Lung (tissue), 12 donors: ENCODE data around the gene FSHB. TPM values are rescaled to one million over a fixed set of nuclear protein-coding genes. Genes with fewer than 3 reads are reported as not detected.
"Not testable (repeated sequence)": the region's sequence is repeated elsewhere in the genome, so short reads cannot be mapped to it uniquely, and the experiment has no call there.

Experiments
- ATAC-seq: fragments of 200-7000 bp; cut with Tn5 transposase; one replicate; pipeline ENCODE4 v1.9.1; 2020; ENCODE audit warnings: moderate number of reproducible peaks; ENCODE audit not compliant: insufficient read depth, low FRiP score
- DNase-seq, 3 donors: peaks; one replicate each; pipeline ENCODE4 v3.0.0-alpha.2; 2013 to 2017
- H3K27ac ChIP-seq, 2 donors: one replicate each; pipeline ENCODE4 v1.5.1; 2013; ENCODE audit warnings: mild to moderate bottlenecking in 2 of 2, moderate library complexity in 2 of 2, control low read depth in 1 of 2, inconsistent platforms in 1 of 2, low read depth in 1 of 2, low read length in 1 of 2
- H3K27me3 ChIP-seq, 3 donors: one replicate each; pipeline ENCODE4 v1.5.1; 2013; ENCODE audit warnings: low read length in 2 of 3; ENCODE audit not compliant: control insufficient read depth in 3 of 3, insufficient read depth in 3 of 3
- H3K36me3 ChIP-seq, 4 donors: one replicate each; pipeline ENCODE4 v1.5.1; 2013; ENCODE audit warnings: low read length in 4 of 4, mild to moderate bottlenecking in 1 of 4, moderate library complexity in 1 of 4; ENCODE audit not compliant: control insufficient read depth in 4 of 4, insufficient read depth in 4 of 4
- H3K4me1 ChIP-seq, 5 donors: one replicate each; pipeline ENCODE4 v1.5.1; 2013; ENCODE audit warnings: low read length in 5 of 5, mild to moderate bottlenecking in 2 of 5, moderate library complexity in 1 of 5; ENCODE audit not compliant: control insufficient read depth in 5 of 5, insufficient read depth in 5 of 5
- H3K4me3 ChIP-seq: one replicate; pipeline ENCODE4 v1.5.1; 2013; ENCODE audit warnings: mild to moderate bottlenecking, control low read depth, moderate library complexity
- H3K9ac ChIP-seq, 2 donors: one replicate each; pipeline ENCODE4 v1.5.1; 2013; ENCODE audit warnings: low read length in 2 of 2, control low read depth in 1 of 2; ENCODE audit not compliant: insufficient read depth in 1 of 2
- H3K9me3 ChIP-seq, 4 donors: one replicate each; pipeline ENCODE4 v1.5.1; 2013; ENCODE audit warnings: low read length in 3 of 4, mild to moderate bottlenecking in 1 of 4, moderate library complexity in 1 of 4; ENCODE audit not compliant: control insufficient read depth in 4 of 4, insufficient read depth in 3 of 4
- WGBS, 2 donors: extraction: QIAGEN DNeasy Blood & Tissue Kit; methylation state at CpG; one replicate each; pipeline ENCODE4 v1.1.7; 2013; 5-methylcytosine and 5-hydroxymethylcytosine counted together
- polyA plus RNA-seq, 2 donors: library from polyadenylated mRNA; stranded (reverse); fragments of 200-250 nt; gene quantifications; one replicate each; pipeline ENCODE4 v1.2.1, GENCODE V29; 2013
- total RNA-seq, 2 donors: library from RNA; depleted of rRNA in 1 of 2; stranded (reverse); fragments of >200 nt in 1 of 2; gene quantifications; one replicate each; pipeline ENCODE4 v1.2.1, GENCODE V29; 2014 to 2021
- TF ChIP-seq, protein P1 (sequence below): IDR thresholded peaks from 2 replicates; pipeline ENCODE4 v1.5.1; 2012; ENCODE audit warnings: mild to moderate bottlenecking; ENCODE audit errors: control extremely low read depth, extremely low read depth
- donor health status: control.
- donor health status: control.
- donor health status: Bipolar disorder and iron deficiency.
- donor health status: healthy.
- donor health status: DM: yes; HTN: yes; CAD: no.

Gene FSHB
- total and polyA plus RNA-seq, 4 donors, result not detected

DNA sequence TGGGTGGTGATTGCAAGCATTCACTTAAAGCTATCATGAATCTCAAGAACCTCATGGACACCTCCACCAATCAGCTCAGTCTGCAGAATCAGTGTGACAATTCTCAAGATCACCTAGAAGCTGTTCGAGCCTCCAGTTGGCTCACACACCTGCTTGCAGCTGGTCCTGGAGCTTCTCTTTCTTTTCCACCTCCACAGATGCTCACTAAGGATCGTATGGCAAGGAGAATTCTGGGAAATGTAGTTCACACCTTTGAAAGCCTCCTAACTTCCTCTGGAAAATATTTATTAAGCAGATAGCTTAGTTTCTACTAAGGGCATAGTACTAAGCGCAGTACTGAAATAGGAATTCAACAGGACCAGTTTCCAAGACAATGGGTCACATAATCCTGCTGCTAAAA, 26.2 kb downstream of the FSHB start:
- H3K36me3 ChIP-seq, result no peaks in the 10 kb centered on the region
- TF ChIP-seq, protein P1, sequence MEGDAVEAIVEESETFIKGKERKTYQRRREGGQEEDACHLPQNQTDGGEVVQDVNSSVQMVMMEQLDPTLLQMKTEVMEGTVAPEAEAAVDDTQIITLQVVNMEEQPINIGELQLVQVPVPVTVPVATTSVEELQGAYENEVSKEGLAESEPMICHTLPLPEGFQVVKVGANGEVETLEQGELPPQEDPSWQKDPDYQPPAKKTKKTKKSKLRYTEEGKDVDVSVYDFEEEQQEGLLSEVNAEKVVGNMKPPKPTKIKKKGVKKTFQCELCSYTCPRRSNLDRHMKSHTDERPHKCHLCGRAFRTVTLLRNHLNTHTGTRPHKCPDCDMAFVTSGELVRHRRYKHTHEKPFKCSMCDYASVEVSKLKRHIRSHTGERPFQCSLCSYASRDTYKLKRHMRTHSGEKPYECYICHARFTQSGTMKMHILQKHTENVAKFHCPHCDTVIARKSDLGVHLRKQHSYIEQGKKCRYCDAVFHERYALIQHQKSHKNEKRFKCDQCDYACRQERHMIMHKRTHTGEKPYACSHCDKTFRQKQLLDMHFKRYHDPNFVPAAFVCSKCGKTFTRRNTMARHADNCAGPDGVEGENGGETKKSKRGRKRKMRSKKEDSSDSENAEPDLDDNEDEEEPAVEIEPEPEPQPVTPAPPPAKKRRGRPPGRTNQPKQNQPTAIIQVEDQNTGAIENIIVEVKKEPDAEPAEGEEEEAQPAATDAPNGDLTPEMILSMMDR, result no peak
- H3K4me1 ChIP-seq, result no peaks in the 10 kb centered on the region
- no peak for DNase-seq
- H3K27me3 ChIP-seq, result no peaks in the 10 kb centered on the region
- no peak overlapping the region for H3K4me3 ChIP-seq
- H3K9ac ChIP-seq, result no peak overlapping the region
- ATAC-seq, result no peak
- no peak overlapping the region for H3K27ac ChIP-seq
- H3K9me3 ChIP-seq, result no peaks in the 10 kb centered on the region
- 65 to 66% methylated on average over 3 of the region's 3 CpGs for WGBS, 2 donors

DNA sequence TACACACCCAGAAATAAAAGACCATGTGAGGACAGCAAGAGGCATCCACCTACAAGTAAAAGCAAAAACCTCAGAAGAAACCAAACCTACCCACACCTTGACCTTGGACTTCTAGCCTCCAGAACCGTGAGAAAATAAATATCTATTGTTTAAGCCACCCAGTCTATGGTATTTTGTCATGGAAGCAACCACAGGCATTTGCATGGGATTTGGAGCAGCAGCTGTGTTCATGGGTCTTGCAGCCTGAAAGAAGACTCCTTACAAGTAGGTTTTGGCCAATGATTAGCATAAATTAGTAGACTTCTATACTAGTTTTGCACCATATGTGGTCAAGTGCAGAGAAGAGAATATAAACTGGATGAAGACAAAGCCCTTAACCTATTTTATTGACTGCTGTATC, 27.9 kb downstream of the FSHB start:
- H3K36me3 ChIP-seq, result no peaks in the 10 kb centered on the region
- no peak overlapping the region for H3K27ac ChIP-seq
- no peak for ATAC-seq
- no peak overlapping the region for H3K9ac ChIP-seq
- H3K4me3 ChIP-seq, result no peak overlapping the region
- TF ChIP-seq, protein P1, result no peak
- no peaks in the 10 kb centered on the region for H3K9me3 ChIP-seq
- no peak for DNase-seq
- WGBS, 2 donors, result 32 to 40% methylated on average over 1 of the region's 1 CpG
- H3K4me1 ChIP-seq, result no peaks in the 10 kb centered on the region
- no peaks in the 10 kb centered on the region for H3K27me3 ChIP-seq

DNA sequence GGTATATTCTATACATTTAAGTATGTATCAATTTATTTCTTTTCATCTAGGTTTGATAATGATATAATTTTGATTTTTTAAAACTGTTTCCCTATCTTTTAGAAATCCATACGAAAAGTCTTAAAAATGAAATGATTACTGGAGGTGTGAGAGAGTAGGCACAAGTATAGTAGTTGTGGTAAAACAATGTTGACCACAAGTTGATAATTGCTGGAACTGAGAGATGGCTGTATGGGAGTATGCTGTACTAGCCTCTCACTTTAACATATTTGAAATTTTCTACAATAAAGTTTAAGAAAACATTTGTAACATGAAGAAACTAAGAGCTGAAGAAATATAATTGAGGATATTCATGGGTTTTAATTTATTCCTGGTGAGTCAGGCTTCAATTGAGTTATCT, 30.0 kb downstream of the FSHB start:
- TF ChIP-seq, protein P1, result no peak
- Histone ChIP-seq H3K36me3 (no peaks in the 10 kb centered on the region), H3K27ac (no peak overlapping the region), H3K9me3 (no peaks in the 10 kb centered on the region), H3K4me1 (no peaks in the 10 kb centered on the region), H3K9ac (no peak overlapping the region), H3K4me3 (no peak overlapping the region), H3K27me3 (no peaks in the 10 kb centered on the region)
- ATAC-seq (no peak), DNase-seq (no peak)
- WGBS, 2 donors, result 82 to 85% methylated on average over 1 of the region's 1 CpG

DNA sequence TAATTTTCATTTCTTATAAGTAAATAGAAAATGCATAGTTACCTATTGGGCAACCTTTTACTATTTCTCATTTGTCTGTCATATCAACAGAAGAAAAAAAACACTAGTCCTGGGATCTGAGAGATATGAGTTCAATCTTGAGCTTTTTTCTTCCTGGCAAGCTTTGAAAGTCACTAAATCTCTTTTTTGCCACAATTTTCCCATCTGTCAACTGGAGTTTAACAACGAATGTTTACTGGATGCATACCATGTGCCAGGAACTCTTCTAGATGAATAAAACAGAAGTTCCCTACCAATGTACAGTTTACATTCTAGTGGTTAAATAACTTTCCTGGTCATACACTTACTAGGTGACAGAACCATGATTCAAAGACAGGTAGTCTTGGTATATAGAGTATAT, 31.0 kb downstream of the FSHB start:
- Histone ChIP-seq H3K9ac (no peak overlapping the region), H3K27ac (no peak overlapping the region), H3K4me3 (no peak overlapping the region), H3K36me3 (no peaks in the 10 kb centered on the region), H3K27me3 (no peaks in the 10 kb centered on the region), H3K4me1 (no peaks in the 10 kb centered on the region), H3K9me3 (no peaks in the 10 kb centered on the region)
- ATAC-seq (no peak), DNase-seq (no peak)
- TF ChIP-seq, protein P1, result no peak
- 50 to 59% methylated on average over 1 of the region's 1 CpG for WGBS, 2 donors

DNA sequence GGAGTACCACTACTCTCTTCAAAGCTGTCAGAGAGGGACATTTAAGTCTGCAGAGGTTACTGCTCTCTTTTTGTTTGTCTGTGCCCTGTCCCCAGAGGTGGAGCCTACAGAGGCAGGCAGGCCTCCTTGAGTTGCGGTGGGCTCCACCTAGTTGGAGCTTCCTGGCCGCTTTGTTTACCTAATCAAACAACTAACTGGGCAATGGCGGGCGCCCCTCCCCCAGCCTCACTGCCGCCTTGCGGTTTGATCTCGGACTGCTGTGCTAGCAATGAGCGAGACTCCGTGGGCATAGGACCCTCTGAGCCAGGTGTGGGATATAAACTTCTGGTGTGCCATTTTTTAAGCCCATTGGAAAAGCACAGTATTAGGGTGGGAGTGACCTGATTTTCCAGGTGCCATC, 37.8 kb downstream of the FSHB start:
- H3K9ac ChIP-seq, H3K4me3 ChIP-seq, H3K27me3 ChIP-seq, H3K27ac ChIP-seq, H3K36me3 ChIP-seq, H3K4me1 ChIP-seq, ATAC-seq, H3K9me3 ChIP-seq, DNase-seq: not testable (repeated sequence)
- 91 to 92% methylated on average over 9 of the region's 9 CpGs for WGBS, 2 donors
